COR-L47 (cell line): ENCODE data around the gene ADAD2.
A peak's percentile ranks its signal among the peaks of the same experiment; 100 is the strongest.

ENCODE experiments used
- DNase-seq: peaks from one replicate; lab custom pipeline; 2025; lab: John Stamatoyannopoulos, UW

The ADAD2 gene

GRCh38 chr16:84190731-84191388 is at the start of gene ADAD2:
Gene ADAD2 (plus strand): TSS chr16:84191157. CDS start chr16:84191231, 74 bp downstream.
- no peak for DNase-seq

GRCh38 chr16:84143081-84143480 is 47.9 kb upstream of the ADAD2 start:
- DNase-seq, result no peak

- no peak for DNase-seq
Observed at GRCh38 chr16:84143784-84144199, 47.2 kb upstream of the ADAD2 start.

GRCh38 chr16:84144209-84144858 is 46.6 kb upstream of the ADAD2 start:
- peak; percentile 22 for DNase-seq

- peak; percentile 85 for DNase-seq
Observed at GRCh38 chr16:84144859-84145639, 45.9 kb upstream of the ADAD2 start, which contains the start of the genes DNAAF1 and HSDL1. Gene DNAAF1 (plus strand): TSS chr16:84145308. CDS start chr16:84145441, 133 bp downstream. Gene HSDL1 (minus strand): TSS chr16:84145177. CDS start chr16:84131321, 13,856 bp downstream.

GRCh38 chr16:84150926-84151325 is 40.0 kb upstream of the ADAD2 start:
- DNase-seq, result no peak

GRCh38 chr16:84153660-84154214 is 37.2 kb upstream of the ADAD2 start:
- DNase-seq, result no peak

- no peak for DNase-seq
Observed at GRCh38 chr16:84155226-84155625, 35.7 kb upstream of the ADAD2 start.

GRCh38 chr16:84155771-84156170 is 35.2 kb upstream of the ADAD2 start:
- DNase-seq, result no peak

GRCh38 chr16:84156342-84156784 is 34.6 kb upstream of the ADAD2 start:
- no peak for DNase-seq

GRCh38 chr16:84159007-84159406 is 31.9 kb upstream of the ADAD2 start:
- DNase-seq, result no peak

GRCh38 chr16:84159800-84160199 is 31.2 kb upstream of the ADAD2 start:
- no peak for DNase-seq

- DNase-seq, result no peak
Observed at GRCh38 chr16:84161037-84161436, 29.9 kb upstream of the ADAD2 start.

GRCh38 chr16:84161801-84162200 is 29.2 kb upstream of the ADAD2 start:
- DNase-seq, result no peak

GRCh38 chr16:84165746-84166145 is 25.2 kb upstream of the ADAD2 start:
- DNase-seq, result no peak

GRCh38 chr16:84166796-84167695 is 23.9 kb upstream of the ADAD2 start:
- DNase-seq, result no peak

- DNase-seq, result no peak
Observed at GRCh38 chr16:84169765-84170310, 21.1 kb upstream of the ADAD2 start.

GRCh38 chr16:84174396-84174795 is 16.6 kb upstream of the ADAD2 start:
- DNase-seq, result no peak

GRCh38 chr16:84175350-84176081 is 15.4 kb upstream of the ADAD2 start:
- DNase-seq, result peak; percentile 65
